Thyroid gland (tissue), 4 donors: Measurements from ENCODE around the gene INPP5A.

Source experiments
- POLR2A ChIP-seq, 2 donors: fragments of 450-650 bp; IDR thresholded peaks; one replicate each; pipeline ENCODE4 v1.6.1; 2017; ENCODE audit warnings: antibody characterized with exemption in 2 of 2, mild to moderate bottlenecking in 2 of 2, moderate library complexity in 1 of 2
- TF ChIP-seq, protein P1 (sequence below), 6 experiments: fragments of 200-600 bp in 3 of 6; fragments of 450-650 bp in 3 of 6; sonication (generic) in 3 of 6; IDR thresholded peaks; one replicate each; pipeline ENCODE4 v1.5.1; 2016 to 2019; ENCODE audit warnings: antibody characterized with exemption in 6 of 6, mild to moderate bottlenecking in 2 of 6, inconsistent platforms in 1 of 6, moderate library complexity in 1 of 6

DNA sequence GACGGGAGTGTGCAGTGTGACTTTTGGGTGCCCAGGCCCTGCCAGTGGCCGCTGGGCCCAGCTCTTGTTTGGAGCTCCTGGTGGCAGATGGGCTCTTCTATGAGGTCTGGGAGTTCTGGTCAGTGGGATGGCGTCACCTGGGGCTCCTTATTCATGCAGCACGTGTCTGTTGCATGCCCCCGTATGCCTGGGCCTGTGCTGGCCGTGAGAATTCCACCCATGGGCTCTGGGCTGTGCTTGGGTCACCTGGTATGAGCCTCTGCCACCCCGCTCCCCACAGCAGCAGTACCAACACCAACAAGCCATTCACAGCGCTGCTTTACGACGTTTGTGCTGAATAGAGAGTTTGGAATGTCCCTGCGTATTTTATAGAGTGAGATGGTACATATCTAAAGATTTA lies 27.1 kb downstream of the INPP5A start:
- TF ChIP-seq, protein P1, sequence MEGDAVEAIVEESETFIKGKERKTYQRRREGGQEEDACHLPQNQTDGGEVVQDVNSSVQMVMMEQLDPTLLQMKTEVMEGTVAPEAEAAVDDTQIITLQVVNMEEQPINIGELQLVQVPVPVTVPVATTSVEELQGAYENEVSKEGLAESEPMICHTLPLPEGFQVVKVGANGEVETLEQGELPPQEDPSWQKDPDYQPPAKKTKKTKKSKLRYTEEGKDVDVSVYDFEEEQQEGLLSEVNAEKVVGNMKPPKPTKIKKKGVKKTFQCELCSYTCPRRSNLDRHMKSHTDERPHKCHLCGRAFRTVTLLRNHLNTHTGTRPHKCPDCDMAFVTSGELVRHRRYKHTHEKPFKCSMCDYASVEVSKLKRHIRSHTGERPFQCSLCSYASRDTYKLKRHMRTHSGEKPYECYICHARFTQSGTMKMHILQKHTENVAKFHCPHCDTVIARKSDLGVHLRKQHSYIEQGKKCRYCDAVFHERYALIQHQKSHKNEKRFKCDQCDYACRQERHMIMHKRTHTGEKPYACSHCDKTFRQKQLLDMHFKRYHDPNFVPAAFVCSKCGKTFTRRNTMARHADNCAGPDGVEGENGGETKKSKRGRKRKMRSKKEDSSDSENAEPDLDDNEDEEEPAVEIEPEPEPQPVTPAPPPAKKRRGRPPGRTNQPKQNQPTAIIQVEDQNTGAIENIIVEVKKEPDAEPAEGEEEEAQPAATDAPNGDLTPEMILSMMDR (IDR thresholded peaks at IDR 0.05): no peak
- TF ChIP-seq POLR2A (IDR thresholded peaks at IDR 0.05): no peak
